IPS-18a (cell line): ENCODE results near the gene HIGD1B.

Source experiments
- H3K27ac ChIP-seq: one replicate; pipeline ENCODE4 v1.5.1; 2013; ENCODE audit warnings: low read length
- H3K27me3 ChIP-seq: one replicate; pipeline ENCODE4 v1.6.1; 2013; ENCODE audit warnings: mild to moderate bottlenecking, low read length; ENCODE audit not compliant: control insufficient read depth, insufficient read depth
- H3K36me3 ChIP-seq: one replicate; pipeline ENCODE4 v1.6.1; 2013; ENCODE audit warnings: low read depth, low read length; ENCODE audit not compliant: control insufficient read depth
- H3K4me1 ChIP-seq: one replicate; pipeline ENCODE4 v1.6.1; 2013; ENCODE audit warnings: low read depth, low read length; ENCODE audit not compliant: control insufficient read depth
- H3K4me3 ChIP-seq: one replicate; pipeline ENCODE4 v1.5.1; 2013; ENCODE audit warnings: low read length
- H3K9ac ChIP-seq: one replicate; pipeline ENCODE4 v1.6.1; 2013; ENCODE audit warnings: mild to moderate bottlenecking, low read length, moderate library complexity
- H3K9me3 ChIP-seq: one replicate; pipeline ENCODE4 v1.6.1; 2013; ENCODE audit warnings: low read depth, low read length; ENCODE audit not compliant: control insufficient read depth

HIGD1B gene

GRCh38 chr17:44864831-44865230 lies 17.1 kb downstream of the HIGD1B start:
- Histone ChIP-seq H3K4me3 (no peak overlapping the region), H3K4me1 (no peaks in the 10 kb centered on the region), H3K27ac (no peak overlapping the region), H3K9ac (no peak overlapping the region), H3K36me3 (peaks cover 70% of the 10 kb centered on the region), H3K9me3 (no peaks in the 10 kb centered on the region), H3K27me3 (no peaks in the 10 kb centered on the region)

GRCh38 chr17:44865231-44865660 lies 17.6 kb downstream of the HIGD1B start:
- no peak overlapping the region for H3K27ac ChIP-seq
- H3K4me3 ChIP-seq: no peak overlapping the region
- peaks cover 70% of the 10 kb centered on the region for H3K36me3 ChIP-seq

GRCh38 chr17:44865931-44866330 lies 18.2 kb downstream of the HIGD1B start:
- Histone ChIP-seq H3K9ac (no peak overlapping the region), H3K36me3 (peaks cover 65% of the 10 kb centered on the region), H3K27ac (no peak overlapping the region), H3K4me3 (no peak overlapping the region), H3K27me3 (no peaks in the 10 kb centered on the region), H3K4me1 (no peaks in the 10 kb centered on the region), H3K9me3 (no peaks in the 10 kb centered on the region)

More at GRCh38 chr17:44865231-44865660, 17.6 kb downstream of the HIGD1B start:
- H3K9ac ChIP-seq: no peak overlapping the region
- no peaks in the 10 kb centered on the region for H3K9me3 ChIP-seq
- H3K4me1 ChIP-seq: no peaks in the 10 kb centered on the region
- H3K27me3 ChIP-seq: no peaks in the 10 kb centered on the region

DNA sequence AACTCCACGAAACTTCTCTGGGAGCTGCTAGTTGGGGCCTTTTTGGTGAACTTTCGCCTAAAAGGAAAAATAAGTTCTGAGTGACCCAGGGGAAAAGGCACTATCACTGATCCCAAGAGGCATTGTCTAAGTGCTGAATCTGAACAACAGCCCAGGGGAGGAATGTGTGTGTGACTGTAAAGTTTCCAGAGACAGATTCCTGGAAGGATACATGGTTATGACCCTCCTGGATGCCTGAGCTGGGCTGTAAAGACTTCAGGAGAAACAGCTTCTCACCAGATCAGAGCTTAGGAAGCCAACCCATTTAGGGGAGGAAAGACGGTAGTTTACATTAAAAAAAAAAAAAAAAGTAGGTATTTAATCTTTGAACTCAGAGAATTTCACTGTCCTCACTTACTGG lies 20.2 kb downstream of the HIGD1B start:
- H3K9ac ChIP-seq: no peak overlapping the region
- H3K4me3 ChIP-seq: no peak overlapping the region

DNA sequence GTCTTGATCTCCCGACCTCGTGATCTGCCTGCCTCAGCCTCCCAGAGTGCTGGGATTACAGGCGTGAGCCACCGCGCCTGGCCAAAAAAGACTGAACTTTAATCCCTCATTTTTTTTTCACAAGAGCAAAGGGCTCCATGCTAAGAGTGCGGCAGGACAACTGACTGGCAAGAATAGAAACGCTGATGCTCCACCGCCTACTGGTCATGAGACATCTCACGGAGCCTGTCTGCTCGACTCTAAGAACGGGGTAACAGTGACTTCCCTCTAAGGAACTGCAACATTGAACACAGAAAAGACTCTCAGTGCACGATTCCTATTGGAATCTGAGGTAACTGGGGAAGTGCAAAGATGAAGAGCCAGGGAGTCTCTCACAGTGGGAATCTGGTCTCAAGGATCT lies 23.9 kb downstream of the HIGD1B start:
- no peaks in the 10 kb centered on the region for H3K4me1 ChIP-seq
- H3K9me3 ChIP-seq: no peaks in the 10 kb centered on the region
- no peak overlapping the region for H3K9ac ChIP-seq
- H3K36me3 ChIP-seq: peaks cover 71% of the 10 kb centered on the region
- H3K27ac ChIP-seq: no peak overlapping the region
- no peaks in the 10 kb centered on the region for H3K27me3 ChIP-seq
- H3K4me3 ChIP-seq: no peak overlapping the region

More for the DNA sequence above, 20.2 kb downstream of the HIGD1B start:
- H3K9me3 ChIP-seq: no peaks in the 10 kb centered on the region
- no peaks in the 10 kb centered on the region for H3K4me1 ChIP-seq
- peaks cover 67% of the 10 kb centered on the region for H3K36me3 ChIP-seq
- H3K27ac ChIP-seq: no peak overlapping the region
- H3K27me3 ChIP-seq: no peaks in the 10 kb centered on the region

GRCh38 chr17:44872131-44872768 lies 24.6 kb downstream of the HIGD1B start:
- H3K27ac ChIP-seq: no peak overlapping the region
- no peaks in the 10 kb centered on the region for H3K4me1 ChIP-seq
- no peak overlapping the region for H3K9ac ChIP-seq
- H3K36me3 ChIP-seq: peaks cover 73% of the 10 kb centered on the region
- no peaks in the 10 kb centered on the region for H3K9me3 ChIP-seq
- H3K4me3 ChIP-seq: no peak overlapping the region
- no peaks in the 10 kb centered on the region for H3K27me3 ChIP-seq

GRCh38 chr17:44875761-44876160 lies 28.1 kb downstream of the HIGD1B start:
- no peaks in the 10 kb centered on the region for H3K4me1 ChIP-seq
- no peak overlapping the region for H3K27ac ChIP-seq
- H3K9ac ChIP-seq: no peak overlapping the region
- H3K36me3 ChIP-seq: peaks cover 70% of the 10 kb centered on the region
- no peaks in the 10 kb centered on the region for H3K9me3 ChIP-seq
- no peak overlapping the region for H3K4me3 ChIP-seq
- H3K27me3 ChIP-seq: no peaks in the 10 kb centered on the region

- H3K27me3 ChIP-seq: no peaks in the 10 kb centered on the region
- no peak overlapping the region for H3K27ac ChIP-seq
- H3K9ac ChIP-seq: no peak overlapping the region
- H3K4me1 ChIP-seq: no peaks in the 10 kb centered on the region
- H3K4me3 ChIP-seq: no peak overlapping the region
- peaks cover 72% of the 10 kb centered on the region for H3K36me3 ChIP-seq
- H3K9me3 ChIP-seq: no peaks in the 10 kb centered on the region
These were observed 29.4 kb downstream of the HIGD1B start for GRCh38 chr17:44877121-44877520.

GRCh38 chr17:44878627-44879221 lies 31.0 kb downstream of the HIGD1B start:
- H3K36me3 ChIP-seq: peaks cover 75% of the 10 kb centered on the region
- H3K4me3 ChIP-seq: no peak overlapping the region

DNA sequence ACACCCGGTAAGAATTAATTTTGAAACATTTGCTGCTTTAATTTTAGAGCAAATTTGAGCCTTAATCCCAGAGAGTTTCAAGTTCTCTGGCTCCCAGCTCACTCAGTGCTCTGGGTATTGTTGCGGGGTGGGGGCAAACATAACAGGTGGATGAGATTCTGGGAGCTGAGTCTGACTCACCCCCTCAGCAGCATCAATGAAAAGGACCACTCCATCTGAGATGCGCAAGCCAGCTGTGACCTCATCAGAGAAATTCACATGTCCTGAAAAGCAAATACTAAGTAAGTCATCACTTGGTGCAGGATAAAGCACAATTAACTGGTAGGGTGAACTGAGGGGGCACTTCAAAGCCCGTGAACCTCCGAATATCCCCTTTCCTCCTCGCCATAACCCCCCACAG lies 31.7 kb downstream of the HIGD1B start:
- Histone ChIP-seq H3K27me3 (no peaks in the 10 kb centered on the region), H3K36me3 (peaks cover 72% of the 10 kb centered on the region), H3K9ac (no peak overlapping the region), H3K4me1 (no peaks in the 10 kb centered on the region), H3K9me3 (no peaks in the 10 kb centered on the region), H3K27ac (no peak overlapping the region), H3K4me3 (no peak overlapping the region)

More at GRCh38 chr17:44878627-44879221, 31.0 kb downstream of the HIGD1B start:
- H3K9me3 ChIP-seq: no peaks in the 10 kb centered on the region
- no peaks in the 10 kb centered on the region for H3K27me3 ChIP-seq
- no peak overlapping the region for H3K9ac ChIP-seq
- H3K27ac ChIP-seq: no peak overlapping the region
- no peaks in the 10 kb centered on the region for H3K4me1 ChIP-seq

DNA sequence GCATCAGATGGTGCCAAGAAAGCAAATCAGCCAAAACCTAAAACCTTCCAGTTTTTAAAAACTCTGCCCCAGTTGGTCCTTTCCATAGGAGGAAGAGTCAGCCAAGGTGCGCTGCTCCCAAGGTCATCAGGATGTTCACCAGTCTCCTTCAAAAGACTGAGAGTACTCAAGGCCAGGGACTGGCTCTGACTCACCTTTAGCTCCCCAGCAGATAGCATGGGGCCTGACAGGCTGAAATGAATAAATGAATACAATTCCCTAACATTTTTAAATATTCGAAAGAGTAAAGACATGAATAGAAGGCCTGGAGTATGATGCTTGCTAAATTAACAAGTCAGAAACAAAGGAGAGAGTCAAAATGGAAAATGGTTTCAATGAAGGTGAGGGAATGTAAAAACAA lies 32.4 kb downstream of the HIGD1B start:
- H3K9ac ChIP-seq: no peak overlapping the region
- H3K4me1 ChIP-seq: no peaks in the 10 kb centered on the region
- H3K27ac ChIP-seq: no peak overlapping the region
- no peaks in the 10 kb centered on the region for H3K27me3 ChIP-seq
- H3K9me3 ChIP-seq: no peaks in the 10 kb centered on the region
- peaks cover 73% of the 10 kb centered on the region for H3K36me3 ChIP-seq
- H3K4me3 ChIP-seq: no peak overlapping the region

DNA sequence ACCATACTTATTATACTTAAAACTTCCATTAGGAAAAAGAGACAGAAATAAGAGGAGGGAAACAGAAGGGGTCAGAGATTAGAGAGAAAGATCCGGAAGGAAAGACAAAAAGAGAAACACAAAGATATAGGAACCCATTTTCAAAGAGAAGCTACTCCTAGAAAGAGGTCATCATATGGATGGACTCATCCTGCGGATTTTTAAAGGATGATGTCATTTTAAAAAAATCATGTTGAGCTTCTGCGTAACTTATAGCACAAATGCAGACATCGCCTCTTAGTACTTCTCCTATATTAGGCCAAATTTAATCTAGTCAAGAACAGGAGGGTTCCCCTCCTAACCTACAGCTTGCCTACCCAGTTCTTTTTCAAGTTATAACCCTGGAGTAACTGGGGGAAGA lies 33.5 kb downstream of the HIGD1B start:
- H3K27ac ChIP-seq: no peak overlapping the region
- no peaks in the 10 kb centered on the region for H3K4me1 ChIP-seq
- H3K9me3 ChIP-seq: no peaks in the 10 kb centered on the region
- peaks cover 76% of the 10 kb centered on the region for H3K36me3 ChIP-seq
- H3K4me3 ChIP-seq: no peak overlapping the region
- no peaks in the 10 kb centered on the region for H3K27me3 ChIP-seq
- H3K9ac ChIP-seq: no peak overlapping the region
